ENCODE data around the gene ELMO1. TPM values are rescaled to one million over a fixed set of nuclear protein-coding genes. Genes with fewer than 3 reads are reported as not detected.
A peak's percentile ranks its signal among the peaks of the same experiment; 100 is the strongest.

Gene ELMO1
- total RNA-seq, 1 donor from 2014 or later, result 29.4 TPM

DNA sequence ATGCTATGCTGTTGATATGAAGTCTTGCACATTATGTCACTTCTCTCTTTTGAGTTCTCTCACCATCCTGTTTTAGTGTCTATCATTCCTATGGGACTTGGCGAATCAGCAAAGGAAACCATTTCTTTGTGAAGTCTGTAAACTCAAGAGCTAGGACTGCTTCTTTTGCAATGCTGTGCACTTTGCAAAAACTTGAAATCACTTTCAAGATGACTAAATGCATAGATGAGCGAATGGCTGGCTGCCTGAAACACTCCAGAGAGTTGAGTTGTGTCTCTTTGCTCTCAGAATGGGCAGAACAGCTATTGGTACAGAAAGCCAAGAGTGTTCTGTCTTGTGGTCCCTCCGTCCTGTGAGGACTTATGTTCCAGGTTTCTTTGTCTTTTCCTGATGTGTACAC lies 18.3 kb upstream of the ELMO1 start:
- DNase-seq (ENCODE audit: extremely low spot score, unreplicated experiment), result no peak
- H3K4me3 Mint-ChIP-seq, result no peak overlapping the region
- TF ChIP-seq, protein P1, sequence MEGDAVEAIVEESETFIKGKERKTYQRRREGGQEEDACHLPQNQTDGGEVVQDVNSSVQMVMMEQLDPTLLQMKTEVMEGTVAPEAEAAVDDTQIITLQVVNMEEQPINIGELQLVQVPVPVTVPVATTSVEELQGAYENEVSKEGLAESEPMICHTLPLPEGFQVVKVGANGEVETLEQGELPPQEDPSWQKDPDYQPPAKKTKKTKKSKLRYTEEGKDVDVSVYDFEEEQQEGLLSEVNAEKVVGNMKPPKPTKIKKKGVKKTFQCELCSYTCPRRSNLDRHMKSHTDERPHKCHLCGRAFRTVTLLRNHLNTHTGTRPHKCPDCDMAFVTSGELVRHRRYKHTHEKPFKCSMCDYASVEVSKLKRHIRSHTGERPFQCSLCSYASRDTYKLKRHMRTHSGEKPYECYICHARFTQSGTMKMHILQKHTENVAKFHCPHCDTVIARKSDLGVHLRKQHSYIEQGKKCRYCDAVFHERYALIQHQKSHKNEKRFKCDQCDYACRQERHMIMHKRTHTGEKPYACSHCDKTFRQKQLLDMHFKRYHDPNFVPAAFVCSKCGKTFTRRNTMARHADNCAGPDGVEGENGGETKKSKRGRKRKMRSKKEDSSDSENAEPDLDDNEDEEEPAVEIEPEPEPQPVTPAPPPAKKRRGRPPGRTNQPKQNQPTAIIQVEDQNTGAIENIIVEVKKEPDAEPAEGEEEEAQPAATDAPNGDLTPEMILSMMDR (conservative IDR thresholded peaks at IDR 0.05), result no peak
- no peaks in the 10 kb centered on the region for H3K9me3 Mint-ChIP-seq
- no peaks in the 10 kb centered on the region for H3K36me3 Mint-ChIP-seq
- H3K27me3 Mint-ChIP-seq, result peaks cover 5% of the 10 kb centered on the region
- no peaks in the 10 kb centered on the region for H3K4me1 Mint-ChIP-seq (ENCODE audit: unreplicated experiment)
- no peak overlapping the region for H3K27ac Mint-ChIP-seq

DNA sequence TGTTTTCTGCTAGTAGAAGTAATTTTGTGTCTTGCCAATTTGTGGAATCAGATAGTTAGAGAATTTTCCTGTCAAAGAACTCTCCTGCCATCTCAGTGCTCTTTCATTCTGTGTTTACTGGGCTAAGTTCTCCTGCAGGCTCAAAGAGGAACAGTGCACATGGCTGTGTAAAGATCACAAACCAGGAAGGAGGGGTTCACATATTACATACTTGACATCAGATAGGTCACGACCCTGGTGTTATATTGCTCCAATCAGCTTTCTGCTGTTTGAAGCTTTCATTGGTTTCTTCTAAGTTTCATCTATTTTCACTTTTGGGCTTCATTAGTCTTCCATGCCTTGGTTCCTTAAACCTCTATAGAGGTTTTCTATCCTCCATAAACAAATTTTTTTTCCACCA lies 13.5 kb upstream of the ELMO1 start:
- H3K27me3 Mint-ChIP-seq, result peaks cover 16% of the 10 kb centered on the region
- H3K9me3 Mint-ChIP-seq, result no peaks in the 10 kb centered on the region
- DNase-seq (ENCODE audit: extremely low spot score, unreplicated experiment), result no peak
- H3K27ac Mint-ChIP-seq, result no peak overlapping the region
- no peaks in the 10 kb centered on the region for H3K36me3 Mint-ChIP-seq
- no peaks in the 10 kb centered on the region for H3K4me1 Mint-ChIP-seq (ENCODE audit: unreplicated experiment)
- TF ChIP-seq, protein P1 (conservative IDR thresholded peaks at IDR 0.05), result no peak
- no peak overlapping the region for H3K4me3 Mint-ChIP-seq

DNA sequence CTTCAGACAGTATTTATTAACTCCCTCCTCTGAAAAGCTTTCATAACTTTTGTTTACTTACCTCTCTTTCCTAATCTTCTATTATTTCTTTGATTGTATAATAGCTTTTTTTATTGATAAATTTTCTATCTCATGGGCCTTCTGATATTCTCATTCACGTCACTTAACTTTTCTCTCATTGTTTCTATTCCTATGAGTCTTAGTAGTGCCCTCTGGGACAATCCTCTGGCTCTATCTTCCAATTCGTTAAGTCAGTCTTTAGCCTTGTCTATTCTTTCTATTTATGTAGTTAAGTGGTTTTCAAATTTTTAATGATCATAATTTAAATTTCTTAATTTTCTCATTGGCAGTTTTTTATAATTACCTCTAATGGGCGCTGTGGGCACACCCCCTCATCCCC lies 6.4 kb upstream of the ELMO1 start:
- Mint-ChIP-seq H3K27me3 (peaks cover 33% of the 10 kb centered on the region), H3K9me3 (peaks cover 10% of the 10 kb centered on the region), H3K4me3 (no peak overlapping the region), H3K36me3 (no peaks in the 10 kb centered on the region), H3K4me1 (ENCODE audit: unreplicated experiment) (no peaks in the 10 kb centered on the region), H3K27ac (no peak overlapping the region)
- TF ChIP-seq, protein P1 (conservative IDR thresholded peaks at IDR 0.05), result no peak
- DNase-seq (ENCODE audit: extremely low spot score, unreplicated experiment), result no peak

DNA sequence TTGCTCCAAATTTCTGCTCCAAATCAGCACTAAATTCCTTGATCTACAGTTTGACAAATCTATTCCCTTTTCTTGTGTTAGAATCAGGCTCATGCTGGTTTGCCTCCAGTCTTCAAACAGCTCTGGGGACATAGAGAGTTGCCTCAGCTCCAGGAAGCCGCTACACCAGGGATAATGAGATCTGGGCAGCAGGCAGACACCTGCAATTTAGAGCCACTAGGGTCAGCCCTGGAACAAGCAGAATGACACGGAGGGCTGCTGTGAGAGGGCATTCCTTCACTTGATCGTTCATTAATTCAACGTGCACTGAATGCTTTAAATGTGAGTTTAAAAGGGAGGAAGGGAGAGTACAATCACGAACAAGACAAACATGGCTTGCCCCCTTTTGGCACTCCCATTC lies 3.7 kb upstream of the ELMO1 start:
- peaks cover 45% of the 10 kb centered on the region for H3K27me3 Mint-ChIP-seq
- H3K27ac Mint-ChIP-seq, result no peak overlapping the region
- H3K36me3 Mint-ChIP-seq, result no peaks in the 10 kb centered on the region
- no peak for DNase-seq (ENCODE audit: extremely low spot score, unreplicated experiment)
- H3K9me3 Mint-ChIP-seq, result peaks cover 10% of the 10 kb centered on the region
- TF ChIP-seq, protein P1 (conservative IDR thresholded peaks at IDR 0.05), result no peak
- peaks cover 4% of the 10 kb centered on the region for H3K4me1 Mint-ChIP-seq (ENCODE audit: unreplicated experiment)
- H3K4me3 Mint-ChIP-seq, result no peak overlapping the region

DNA sequence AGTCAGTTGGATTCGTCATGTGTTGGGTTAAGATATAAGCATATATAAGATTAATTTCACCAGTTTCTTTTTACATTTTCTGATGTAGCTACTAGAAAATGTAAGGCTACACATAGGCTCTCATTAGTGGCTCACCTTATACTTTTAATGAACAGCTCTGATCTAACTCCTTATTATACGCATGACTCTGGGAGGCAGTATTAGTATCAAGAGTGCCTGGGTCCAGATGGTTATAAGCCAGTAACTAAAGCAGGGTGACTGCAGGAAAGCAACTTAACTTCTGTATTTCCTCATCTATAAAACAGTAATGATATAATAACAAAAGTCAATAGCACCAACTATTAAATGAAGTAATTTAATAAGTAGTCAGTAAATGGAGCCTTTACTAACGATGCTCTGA lies 1.4 kb upstream of the ELMO1 start:
- Mint-ChIP-seq H3K9me3 (peaks cover 1% of the 10 kb centered on the region), H3K4me1 (ENCODE audit: unreplicated experiment) (peaks cover 9% of the 10 kb centered on the region), H3K27me3 (peaks cover 64% of the 10 kb centered on the region), H3K4me3 (peak overlapping the region; percentile 26), H3K27ac (no peak overlapping the region), H3K36me3 (no peaks in the 10 kb centered on the region)
- TF ChIP-seq, protein P1 (conservative IDR thresholded peaks at IDR 0.05), result no peak
- DNase-seq (ENCODE audit: extremely low spot score, unreplicated experiment), result no peak

DNA sequence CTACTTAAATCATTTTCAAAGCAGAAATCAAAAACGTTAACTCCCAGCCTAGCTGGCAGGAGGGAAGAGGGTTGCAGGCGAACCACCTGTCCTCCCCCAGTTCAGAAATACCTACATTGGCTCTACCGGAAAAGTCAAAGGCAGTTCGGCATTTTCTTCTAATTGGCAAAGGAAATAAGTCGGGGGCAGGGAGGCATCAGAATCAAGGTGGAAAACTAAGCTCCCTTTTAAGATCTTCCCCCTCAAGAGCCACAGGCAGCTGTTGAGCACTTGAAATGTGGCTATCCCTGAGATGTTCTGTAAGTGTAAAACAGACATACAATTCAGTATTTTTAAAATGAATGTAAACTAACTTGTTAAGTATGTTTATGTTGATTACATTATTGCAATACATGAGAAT lies 957 bp upstream of the ELMO1 start:
- Mint-ChIP-seq H3K4me3 (peak overlapping the region; percentile 94), H3K36me3 (no peaks in the 10 kb centered on the region), H3K27me3 (peaks cover 64% of the 10 kb centered on the region), H3K9me3 (no peaks in the 10 kb centered on the region), H3K4me1 (ENCODE audit: unreplicated experiment) (peaks cover 9% of the 10 kb centered on the region), H3K27ac (no peak overlapping the region)
- TF ChIP-seq, protein P1 (conservative IDR thresholded peaks at IDR 0.05), result no peak
- no peak for DNase-seq (ENCODE audit: extremely low spot score, unreplicated experiment)

Data from type B pancreatic cell (in vitro differentiated cells).